Epithelial cell of esophagus (primary cell): ENCODE results near the gene DLEC1.
"Not testable (repeated sequence)": the region's sequence is repeated elsewhere in the genome, so short reads cannot be mapped to it uniquely, and the experiment has no call there.

Experiments
- DNase-seq: peaks from one replicate; pipeline ENCODE4 v3.0.0; 2010; ENCODE audit warnings: low read depth
- H3K4me3 ChIP-seq: 2 replicates; pipeline ENCODE4 v1.5.1; 2011; ENCODE audit warnings: mild to moderate bottlenecking, low read length, control low read depth
- TF ChIP-seq, protein P1 (sequence below): IDR thresholded peaks from 2 replicates; pipeline ENCODE4 v1.5.1; 2011; ENCODE audit warnings: low read depth, mild to moderate bottlenecking, low read length, control low read depth, inconsistent platforms; ENCODE audit not compliant: insufficient read depth; ENCODE audit errors: missing control alignments

Gene DLEC1

GRCh38 chr3:38054499-38055001 lies 15.5 kb downstream of the DLEC1 start:
- no peak for DNase-seq
- TF ChIP-seq, protein P1, sequence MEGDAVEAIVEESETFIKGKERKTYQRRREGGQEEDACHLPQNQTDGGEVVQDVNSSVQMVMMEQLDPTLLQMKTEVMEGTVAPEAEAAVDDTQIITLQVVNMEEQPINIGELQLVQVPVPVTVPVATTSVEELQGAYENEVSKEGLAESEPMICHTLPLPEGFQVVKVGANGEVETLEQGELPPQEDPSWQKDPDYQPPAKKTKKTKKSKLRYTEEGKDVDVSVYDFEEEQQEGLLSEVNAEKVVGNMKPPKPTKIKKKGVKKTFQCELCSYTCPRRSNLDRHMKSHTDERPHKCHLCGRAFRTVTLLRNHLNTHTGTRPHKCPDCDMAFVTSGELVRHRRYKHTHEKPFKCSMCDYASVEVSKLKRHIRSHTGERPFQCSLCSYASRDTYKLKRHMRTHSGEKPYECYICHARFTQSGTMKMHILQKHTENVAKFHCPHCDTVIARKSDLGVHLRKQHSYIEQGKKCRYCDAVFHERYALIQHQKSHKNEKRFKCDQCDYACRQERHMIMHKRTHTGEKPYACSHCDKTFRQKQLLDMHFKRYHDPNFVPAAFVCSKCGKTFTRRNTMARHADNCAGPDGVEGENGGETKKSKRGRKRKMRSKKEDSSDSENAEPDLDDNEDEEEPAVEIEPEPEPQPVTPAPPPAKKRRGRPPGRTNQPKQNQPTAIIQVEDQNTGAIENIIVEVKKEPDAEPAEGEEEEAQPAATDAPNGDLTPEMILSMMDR: no peak

DNA sequence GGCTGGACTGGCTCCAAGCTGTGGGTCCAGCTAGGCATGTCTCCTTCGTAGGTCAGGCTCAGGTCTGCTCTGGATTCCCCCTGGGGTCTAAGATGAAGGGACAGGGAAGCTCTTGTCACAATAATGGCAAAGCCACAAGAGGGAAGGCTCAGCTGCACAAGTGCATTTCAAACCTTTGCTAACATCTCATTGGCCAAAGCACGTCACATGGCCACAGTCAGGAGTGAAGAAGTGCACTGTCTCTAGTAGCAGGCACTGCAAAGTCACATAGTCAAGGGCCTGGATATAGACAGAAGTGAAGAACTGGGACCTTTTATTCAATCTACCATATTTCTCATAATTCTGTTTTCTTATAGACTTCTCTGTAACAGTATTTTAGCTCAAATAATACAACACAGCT lies 20.1 kb downstream of the DLEC1 start:
- DNase-seq: no peak
- H3K4me3 ChIP-seq: no peak overlapping the region
- TF ChIP-seq, protein P1: no peak

More at GRCh38 chr3:38054499-38055001, 15.5 kb downstream of the DLEC1 start:
- no peak overlapping the region for H3K4me3 ChIP-seq

DNA sequence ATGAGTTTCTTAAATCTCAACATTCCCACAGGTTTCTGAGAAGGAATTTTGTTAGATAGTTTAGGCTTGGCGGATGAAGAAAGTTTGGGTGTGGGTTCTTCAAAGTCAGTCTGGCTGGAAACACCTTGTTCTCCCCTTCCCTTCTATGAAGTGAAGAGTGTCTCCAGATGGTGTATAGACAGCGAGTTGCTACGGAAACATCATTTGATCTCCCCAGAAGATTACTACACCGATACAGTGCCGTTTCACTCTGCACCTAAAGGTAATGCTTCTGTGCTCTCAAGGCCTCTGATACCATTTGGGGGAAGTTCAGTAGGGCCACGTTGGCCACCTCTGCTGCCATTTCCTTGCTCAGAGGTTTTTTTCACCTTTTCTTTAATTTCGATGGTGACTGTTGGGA lies 20.6 kb downstream of the DLEC1 start:
- DNase-seq: no peak
- TF ChIP-seq, protein P1: no peak
- H3K4me3 ChIP-seq: no peak overlapping the region

GRCh38 chr3:38062809-38063208 lies 23.8 kb downstream of the DLEC1 start:
- no peak overlapping the region for H3K4me3 ChIP-seq

DNA sequence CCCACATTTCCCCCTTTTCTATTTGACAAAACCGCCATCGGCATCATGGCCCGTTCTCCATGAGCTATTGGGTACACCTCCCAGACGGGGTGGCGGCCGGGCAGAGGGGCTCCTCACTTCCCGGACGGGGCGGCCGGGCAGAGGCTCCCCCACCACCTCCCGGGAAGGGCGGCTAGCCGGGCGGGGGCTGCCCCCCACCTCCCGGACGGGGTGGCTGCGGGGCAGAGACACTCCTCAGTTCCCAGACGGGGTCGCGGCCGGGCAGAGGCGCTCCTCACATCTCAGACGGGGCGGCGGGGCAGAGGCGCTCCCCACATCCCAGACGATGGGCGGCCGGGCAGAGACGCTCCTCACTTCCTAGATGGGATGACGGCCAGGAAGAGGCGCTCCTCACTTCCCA lies 25.4 kb downstream of the DLEC1 start:
- H3K4me3 ChIP-seq, DNase-seq: not testable (repeated sequence)

More at GRCh38 chr3:38062809-38063208, 23.8 kb downstream of the DLEC1 start:
- DNase-seq: no peak
- TF ChIP-seq, protein P1: no peak

GRCh38 chr3:38067508-38068233 lies 28.7 kb downstream of the DLEC1 start:
- H3K4me3 ChIP-seq: no peak overlapping the region
- peak; percentile 54 for DNase-seq
- TF ChIP-seq, protein P1: no peak

- no peak for DNase-seq
- H3K4me3 ChIP-seq: no peak overlapping the region
- TF ChIP-seq, protein P1: no peak
These were observed 31.0 kb downstream of the DLEC1 start for GRCh38 chr3:38070013-38070412.

DNA sequence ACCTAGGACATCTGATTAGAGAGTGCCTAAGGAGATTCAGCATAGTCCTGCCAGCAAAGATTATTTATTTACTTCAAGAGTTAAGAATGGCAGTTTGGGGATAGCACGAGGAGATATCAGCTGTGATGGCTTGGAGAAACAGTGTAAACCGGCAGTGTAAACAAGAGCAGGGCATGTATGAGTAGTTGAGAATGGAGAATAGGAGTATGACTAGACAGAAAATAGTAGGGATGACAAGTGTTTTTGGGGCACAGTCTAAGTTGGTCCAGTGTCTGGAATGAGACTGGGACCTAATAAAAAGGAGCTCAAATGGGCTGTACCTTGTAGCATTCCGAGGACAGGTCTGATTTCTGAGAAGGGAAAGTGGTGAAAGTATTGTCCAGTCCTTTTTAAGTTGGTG lies 38.1 kb downstream of the DLEC1 start:
- DNase-seq: not testable (repeated sequence)

GRCh38 chr3:38082296-38082695 lies 43.3 kb downstream of the DLEC1 start:
- not testable (repeated sequence) for H3K4me3 ChIP-seq, DNase-seq

More for the DNA sequence above, 38.1 kb downstream of the DLEC1 start:
- H3K4me3 ChIP-seq: not testable (repeated sequence)

DNA sequence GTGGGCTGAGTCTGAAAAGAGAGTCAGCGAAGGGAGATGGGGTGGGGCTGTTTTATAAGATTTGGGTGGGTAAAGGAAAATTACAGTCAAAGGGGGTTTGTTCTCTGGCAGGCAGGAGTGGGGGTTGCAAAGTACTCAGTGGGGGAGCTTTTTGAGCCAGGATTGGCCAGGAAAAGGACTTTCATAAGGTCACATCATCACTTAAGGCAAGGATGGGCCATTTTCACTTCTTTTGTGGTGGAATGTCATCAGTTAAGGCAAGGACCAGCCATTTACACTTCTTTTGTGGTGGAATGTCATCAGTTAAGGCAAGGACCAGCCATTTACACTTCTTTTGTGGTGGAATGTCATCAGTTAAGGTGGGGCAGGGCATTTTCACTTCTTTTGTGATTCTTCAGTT lies 44.2 kb downstream of the DLEC1 start:
- DNase-seq, H3K4me3 ChIP-seq: not testable (repeated sequence)
